Fibroblast of the aortic adventitia (primary cell): Measurements from ENCODE around the gene ZNF444. TPM values are rescaled to one million over a fixed set of nuclear protein-coding genes. Genes with fewer than 3 reads are reported as not detected.
"Not testable (repeated sequence)": the region's sequence is repeated elsewhere in the genome, so short reads cannot be mapped to it uniquely, and the experiment has no call there.

ENCODE experiments used
- DNase-seq: peaks from one replicate; pipeline ENCODE4 v3.0.0-alpha.2; 2010; ENCODE audit warnings: low read depth
- H3K4me3 ChIP-seq: 2 replicates; pipeline ENCODE4 v1.5.1; 2011; ENCODE audit warnings: low read depth, mild to moderate bottlenecking, control low read depth, low read length, moderate library complexity
- total RNA-seq: library from RNA; depleted of rRNA; stranded (reverse); fragments of >200 nt; gene quantifications from 2 replicates; pipeline ENCODE4 v1.2.3, GENCODE V29; 2012; ENCODE audit warnings: low replicate concordance
- TF ChIP-seq, protein P1 (sequence below): IDR thresholded peaks from 2 replicates; pipeline ENCODE4 v1.5.1; 2011; ENCODE audit warnings: mild to moderate bottlenecking, low read length, control low read depth, inconsistent platforms; ENCODE audit not compliant: insufficient read depth

Gene ZNF444
- total RNA-seq, 1 donor: 12.9 TPM

DNA sequence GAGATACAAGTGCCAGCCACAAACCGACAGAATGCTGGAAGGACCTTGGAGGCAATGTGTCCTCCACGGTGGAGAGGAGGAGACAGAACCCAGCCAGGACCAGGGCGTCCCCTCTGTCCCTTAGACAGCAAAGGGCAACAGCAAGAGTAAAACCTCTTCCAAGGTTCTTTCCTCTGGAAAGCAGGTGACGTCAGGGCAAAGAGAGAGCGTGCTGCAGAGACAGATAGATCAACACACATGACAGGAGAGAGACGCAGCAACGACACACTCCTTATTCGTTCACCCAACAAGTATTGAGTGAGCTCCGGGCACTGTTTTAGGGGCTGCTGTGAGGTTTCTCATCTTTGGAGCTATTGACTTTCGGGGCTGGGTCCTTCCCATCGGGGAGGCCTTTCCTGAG, 33.5 kb downstream of the ZNF444 start:
- DNase-seq: no peak
- TF ChIP-seq, protein P1, sequence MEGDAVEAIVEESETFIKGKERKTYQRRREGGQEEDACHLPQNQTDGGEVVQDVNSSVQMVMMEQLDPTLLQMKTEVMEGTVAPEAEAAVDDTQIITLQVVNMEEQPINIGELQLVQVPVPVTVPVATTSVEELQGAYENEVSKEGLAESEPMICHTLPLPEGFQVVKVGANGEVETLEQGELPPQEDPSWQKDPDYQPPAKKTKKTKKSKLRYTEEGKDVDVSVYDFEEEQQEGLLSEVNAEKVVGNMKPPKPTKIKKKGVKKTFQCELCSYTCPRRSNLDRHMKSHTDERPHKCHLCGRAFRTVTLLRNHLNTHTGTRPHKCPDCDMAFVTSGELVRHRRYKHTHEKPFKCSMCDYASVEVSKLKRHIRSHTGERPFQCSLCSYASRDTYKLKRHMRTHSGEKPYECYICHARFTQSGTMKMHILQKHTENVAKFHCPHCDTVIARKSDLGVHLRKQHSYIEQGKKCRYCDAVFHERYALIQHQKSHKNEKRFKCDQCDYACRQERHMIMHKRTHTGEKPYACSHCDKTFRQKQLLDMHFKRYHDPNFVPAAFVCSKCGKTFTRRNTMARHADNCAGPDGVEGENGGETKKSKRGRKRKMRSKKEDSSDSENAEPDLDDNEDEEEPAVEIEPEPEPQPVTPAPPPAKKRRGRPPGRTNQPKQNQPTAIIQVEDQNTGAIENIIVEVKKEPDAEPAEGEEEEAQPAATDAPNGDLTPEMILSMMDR: no peak
- no peak overlapping the region for H3K4me3 ChIP-seq

DNA sequence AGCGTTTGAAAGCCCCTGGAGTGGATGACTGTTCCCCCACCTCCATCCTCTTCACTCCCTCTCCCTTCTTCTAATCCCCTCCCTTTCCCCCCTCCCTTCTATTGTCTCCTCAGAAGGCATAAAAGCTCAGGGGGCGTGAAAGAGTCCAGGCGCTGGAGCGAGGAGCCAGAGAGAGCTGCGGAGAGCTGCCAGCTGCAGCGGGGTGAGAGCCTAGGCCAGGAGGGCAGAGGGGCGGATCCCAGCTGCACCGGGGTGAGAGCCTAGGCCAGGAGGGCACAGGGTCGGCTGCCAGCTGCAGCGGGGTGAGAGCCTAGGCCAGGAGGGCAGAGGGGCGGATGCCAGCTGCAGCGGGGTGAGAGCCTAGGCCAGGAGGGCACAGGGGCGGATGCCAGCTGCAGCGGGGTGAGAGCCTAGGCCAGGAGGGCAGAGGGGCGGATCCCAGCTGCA, 34.8 kb downstream of the ZNF444 start, which contains the start of gene GALP:
Gene GALP, plus strand, starts transcription at position 148 of the 447 bp plus-strand sequence. CDS start 1,101 bp downstream, outside the sequence.
- H3K4me3 ChIP-seq, DNase-seq: not testable (repeated sequence)

DNA sequence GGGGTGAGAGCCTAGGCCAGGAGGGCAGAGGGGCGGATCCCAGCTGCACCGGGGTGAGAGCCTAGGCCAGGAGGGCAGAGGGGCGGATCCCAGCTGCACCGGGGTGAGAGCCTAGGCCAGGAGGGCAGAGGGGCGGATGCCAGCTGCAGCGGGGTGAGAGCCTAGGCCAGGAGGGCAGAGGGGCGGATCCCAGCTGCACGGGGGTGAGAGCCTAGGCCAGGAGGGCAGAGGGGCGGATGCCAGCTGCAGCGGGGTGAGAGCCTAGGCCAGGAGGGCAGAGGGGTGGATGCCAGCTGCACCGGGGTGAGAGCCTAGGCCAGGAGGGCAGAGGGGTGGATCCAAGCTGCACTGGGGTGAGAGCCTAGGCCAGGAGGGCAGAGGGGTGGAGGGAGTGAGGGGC, 35.2 kb downstream of the ZNF444 start:
- not testable (repeated sequence) for H3K4me3 ChIP-seq, DNase-seq

DNA sequence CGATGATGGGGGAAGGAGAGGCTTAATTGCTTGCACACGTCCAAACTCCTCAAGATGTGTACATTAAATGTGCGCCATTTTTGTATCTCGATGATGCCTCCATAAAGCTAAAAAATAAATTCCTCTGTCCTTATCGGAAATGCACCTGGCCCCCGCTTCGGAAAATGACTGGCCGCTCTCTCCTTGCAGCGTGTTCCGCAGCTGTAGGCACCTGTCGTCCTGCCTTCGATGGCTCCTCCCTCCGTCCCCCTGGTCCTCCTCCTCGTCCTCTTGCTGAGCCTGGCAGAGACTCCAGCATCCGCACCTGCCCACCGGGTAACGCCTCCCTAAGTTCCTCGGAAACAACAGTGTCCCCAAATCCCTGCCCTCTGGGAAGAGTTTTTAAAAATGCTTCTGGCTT, 35.8 kb downstream of the ZNF444 start:
- no peak overlapping the region for H3K4me3 ChIP-seq
- no peak for DNase-seq
- TF ChIP-seq, protein P1: no peak

DNA sequence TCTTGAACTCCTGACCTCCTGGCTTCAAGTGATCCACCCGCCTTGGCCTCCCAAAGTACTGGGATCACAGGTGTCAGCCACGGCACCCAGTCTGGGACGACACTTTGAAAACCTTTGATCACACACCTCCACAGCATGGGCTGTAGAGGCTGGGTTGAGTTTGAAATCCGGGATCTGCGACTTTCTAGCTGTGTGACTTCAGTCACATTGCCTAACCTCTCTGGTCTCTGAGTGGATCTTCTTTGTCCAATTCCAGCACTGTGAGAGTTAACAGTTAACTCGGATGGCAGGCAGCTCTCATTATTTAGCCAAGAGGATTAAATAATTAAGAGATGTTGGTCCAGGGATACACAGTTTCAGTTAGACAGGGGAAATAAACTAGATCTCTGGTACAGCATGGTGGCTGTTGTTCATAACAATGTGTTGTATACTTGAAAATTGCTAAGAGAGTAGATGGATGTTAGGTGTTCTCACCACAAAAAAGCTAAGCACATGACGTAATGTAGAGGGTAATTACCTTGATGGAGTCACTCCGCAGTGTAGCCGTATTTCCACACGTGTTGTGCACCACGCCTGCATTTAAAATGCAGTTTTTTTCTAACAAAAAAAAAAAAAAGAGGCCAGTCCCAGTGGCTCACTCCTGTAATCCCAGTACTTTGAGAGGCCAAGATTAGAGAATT, 36.6 kb downstream of the ZNF444 start:
- DNase-seq: no peak
- TF ChIP-seq, protein P1: no peak
- no peak overlapping the region for H3K4me3 ChIP-seq

DNA sequence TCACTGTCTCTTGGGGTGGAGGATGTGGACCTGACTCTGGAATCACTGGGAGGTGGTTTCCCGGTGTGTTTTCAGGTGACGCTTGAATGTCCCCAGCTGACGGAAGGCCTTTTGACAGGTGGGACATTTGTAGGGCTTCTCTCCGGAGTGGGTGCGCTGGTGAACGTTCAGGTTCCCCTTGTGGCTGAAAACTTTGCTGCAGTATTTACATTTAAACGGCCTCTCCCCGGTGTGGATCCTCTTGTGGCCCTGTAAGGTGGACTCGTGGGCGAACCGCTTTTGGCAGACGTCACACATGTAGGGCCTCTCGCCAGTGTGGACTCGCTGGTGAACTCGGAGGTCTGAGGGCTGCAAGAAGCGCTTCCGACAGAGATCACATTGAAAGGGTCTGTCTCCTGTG, 48.7 kb downstream of the ZNF444 start:
- no peak for DNase-seq
- TF ChIP-seq, protein P1: no peak
- H3K4me3 ChIP-seq: no peak overlapping the region

DNA sequence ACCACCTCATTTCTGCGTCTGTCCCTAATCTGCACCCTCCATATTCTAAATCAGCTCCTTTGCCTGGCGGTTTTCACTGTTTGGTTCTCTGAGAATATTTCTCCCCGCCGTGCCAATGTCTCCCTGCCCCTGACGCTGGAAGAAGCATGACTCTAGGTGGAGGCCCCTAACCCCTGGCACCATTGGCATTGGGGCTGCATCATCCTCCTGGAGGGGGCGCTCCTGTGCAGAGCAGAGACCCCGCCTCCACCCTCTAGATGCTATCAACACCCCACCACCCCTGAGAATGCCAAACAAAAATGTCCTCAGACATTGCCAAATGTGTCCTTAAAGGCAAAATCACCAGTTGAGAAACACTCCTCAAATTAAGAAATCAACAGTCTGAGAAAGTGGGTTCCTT, 50.0 kb downstream of the ZNF444 start:
- H3K4me3 ChIP-seq: no peak overlapping the region
- no peak for DNase-seq
- TF ChIP-seq, protein P1: no peak

DNA sequence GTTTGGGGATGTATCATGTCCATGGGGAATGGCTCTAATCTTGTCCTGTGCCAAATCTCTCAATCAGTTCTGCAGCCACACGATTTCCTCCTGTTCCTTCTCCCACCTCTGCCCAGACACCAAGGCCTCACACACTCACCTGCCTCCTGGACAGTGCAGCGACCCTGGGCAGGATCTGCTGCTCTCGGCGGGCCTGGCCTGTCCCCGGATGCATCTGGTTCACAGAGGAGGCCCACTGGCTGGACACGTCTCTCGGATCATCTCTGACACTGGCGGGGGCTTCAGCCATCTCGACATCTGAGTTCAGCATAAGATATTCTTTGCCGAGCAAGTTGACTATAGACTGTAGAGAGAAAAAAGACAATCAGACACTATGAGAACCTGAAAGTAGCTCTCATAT, 50.6 kb downstream of the ZNF444 start:
- no peak for DNase-seq
- TF ChIP-seq, protein P1: no peak
- H3K4me3 ChIP-seq: no peak overlapping the region
